Immature natural killer cell (primary cell): ENCODE data around the gene JAG1. TPM values are rescaled to one million over a fixed set of nuclear protein-coding genes. Genes with fewer than 3 reads are reported as not detected.
A peak's percentile ranks its signal among the peaks of the same experiment; 100 is the strongest.

ENCODE experiments used
- DNase-seq, 3 donors: peaks; one replicate each; pipeline ENCODE4 v3.0.0; 2022; ENCODE audit warnings: mixed read lengths in 1 of 3
- H3K27ac Mint-ChIP-seq, 6 donors: one replicate each; pipeline ENCODE4 v1.8.0; 2020; ENCODE audit warnings: mixed read lengths in 6 of 6, mild to moderate bottlenecking in 5 of 6, inconsistent platforms in 4 of 6, moderate library complexity in 3 of 6
- H3K27me3 Mint-ChIP-seq, 3 donors: one replicate each; pipeline ENCODE4 v1.8.0; 2020 to 2021; ENCODE audit warnings: low read depth in 3 of 3, mild to moderate bottlenecking in 3 of 3, mixed read lengths in 3 of 3, moderate library complexity in 3 of 3, inconsistent platforms in 1 of 3
- H3K36me3 Mint-ChIP-seq, 3 donors: one replicate each; pipeline ENCODE4 v1.8.0; 2020; ENCODE audit warnings: mixed read lengths in 3 of 3, inconsistent platforms in 2 of 3, mild to moderate bottlenecking in 2 of 3
- H3K4me1 Mint-ChIP-seq, 2 donors: one replicate each; pipeline ENCODE4 v1.8.0; 2020; ENCODE audit warnings: inconsistent platforms in 2 of 2, mild to moderate bottlenecking in 2 of 2, mixed read lengths in 2 of 2, moderate library complexity in 1 of 2
- H3K4me3 Mint-ChIP-seq, 5 donors: one replicate each; pipeline ENCODE4 v1.8.0; 2020; ENCODE audit warnings: mild to moderate bottlenecking in 5 of 5, mixed read lengths in 5 of 5, inconsistent platforms in 3 of 5, moderate library complexity in 3 of 5
- H3K9me3 Mint-ChIP-seq, 6 donors: one replicate each; pipeline ENCODE4 v1.8.0; 2020; ENCODE audit warnings: mild to moderate bottlenecking in 6 of 6, mixed read lengths in 6 of 6, inconsistent platforms in 4 of 6, moderate library complexity in 3 of 6
- polyA plus RNA-seq, 3 donors: library from polyadenylated mRNA; unstranded; fragments of 300-500 nt; fragmentation: Illumina TruSeq; gene quantifications; one replicate each; pipeline ENCODE4 v1.2.3, GENCODE V29; 2021

The JAG1 gene
- polyA plus RNA-seq, 3 donors from 2014 or later, result 0.45 to 1.3 TPM; not detected in 1

GRCh38 chr20:10609770-10610169 lies 64.0 kb downstream of the JAG1 start:
- DNase-seq, result no peak
- Mint-ChIP-seq H3K4me3 (peak overlapping the region in 1 of 5 donors; percentile 28), H3K36me3 (peaks cover 0 to 31% (median 19%) of the 10 kb centered on the region in 3 donors)

DNA sequence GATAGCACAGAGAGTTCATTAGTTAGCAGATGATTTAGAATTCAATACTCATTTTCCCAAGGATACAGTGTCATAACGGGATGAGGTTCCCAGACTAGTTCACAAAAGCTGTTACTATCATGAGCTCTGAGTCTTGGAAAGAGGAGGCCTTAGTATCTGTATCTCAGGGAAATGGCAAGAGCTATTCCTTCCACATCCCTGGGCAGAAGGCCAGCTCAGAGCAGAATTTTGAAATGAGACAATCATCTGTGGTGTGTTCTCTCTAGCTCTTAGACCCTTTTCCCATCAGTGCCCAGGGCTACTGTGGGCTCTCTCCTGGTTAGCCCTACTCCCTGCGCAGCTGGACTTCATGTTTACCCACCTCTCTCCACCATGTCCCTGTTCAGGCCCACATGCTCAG lies 64.5 kb downstream of the JAG1 start:
- H3K27me3 Mint-ChIP-seq, result peaks cover 0 to 4% (median 2%) of the 10 kb centered on the region in 3 donors
- no peaks in the 10 kb centered on the region for H3K9me3 Mint-ChIP-seq
- no peak for DNase-seq
- H3K4me3 Mint-ChIP-seq, result peak overlapping the region in 1 of 5 donors; percentile 28
- peak overlapping the region in 2 of 6 donors; percentile 46 to 85 for H3K27ac Mint-ChIP-seq
- peaks cover 0 to 26% (median 22%) of the 10 kb centered on the region in 3 donors for H3K36me3 Mint-ChIP-seq
- H3K4me1 Mint-ChIP-seq, result peaks cover 26 to 34% of the 10 kb centered on the region in 2 donors

More at GRCh38 chr20:10609770-10610169, 64.0 kb downstream of the JAG1 start:
- H3K27ac Mint-ChIP-seq, result peak overlapping the region in 2 of 6 donors; percentile 46 to 85
- peaks cover 26 to 34% of the 10 kb centered on the region in 2 donors for H3K4me1 Mint-ChIP-seq
- H3K27me3 Mint-ChIP-seq, result peaks cover 0 to 4% (median 2%) of the 10 kb centered on the region in 3 donors
- H3K9me3 Mint-ChIP-seq, result no peaks in the 10 kb centered on the region

GRCh38 chr20:10605547-10606195 lies 68.1 kb downstream of the JAG1 start:
- no peak for DNase-seq
- Mint-ChIP-seq H3K4me3 (no peak overlapping the region), H3K4me1 (peaks cover 26 to 34% of the 10 kb centered on the region in 2 donors), H3K36me3 (peaks cover 4 to 25% (median 10%) of the 10 kb centered on the region in 3 donors), H3K9me3 (no peaks in the 10 kb centered on the region), H3K27ac (peak overlapping the region in 3 of 6 donors; percentile 13 to 41 (median 24)), H3K27me3 (peaks cover 0 to 2% (median 0%) of the 10 kb centered on the region in 3 donors)

- peaks cover 4 to 32% (median 16%) of the 10 kb centered on the region in 3 donors for H3K36me3 Mint-ChIP-seq
- DNase-seq, result no peak
- no peaks in the 10 kb centered on the region for H3K9me3 Mint-ChIP-seq
- H3K27me3 Mint-ChIP-seq, result peaks cover 0 to 2% (median 0%) of the 10 kb centered on the region in 3 donors
- peaks cover 26 to 34% of the 10 kb centered on the region in 2 donors for H3K4me1 Mint-ChIP-seq
- H3K4me3 Mint-ChIP-seq, result no peak overlapping the region
- no peak overlapping the region for H3K27ac Mint-ChIP-seq
Measured at GRCh38 chr20:10604865-10605440, 68.8 kb downstream of the JAG1 start.

DNA sequence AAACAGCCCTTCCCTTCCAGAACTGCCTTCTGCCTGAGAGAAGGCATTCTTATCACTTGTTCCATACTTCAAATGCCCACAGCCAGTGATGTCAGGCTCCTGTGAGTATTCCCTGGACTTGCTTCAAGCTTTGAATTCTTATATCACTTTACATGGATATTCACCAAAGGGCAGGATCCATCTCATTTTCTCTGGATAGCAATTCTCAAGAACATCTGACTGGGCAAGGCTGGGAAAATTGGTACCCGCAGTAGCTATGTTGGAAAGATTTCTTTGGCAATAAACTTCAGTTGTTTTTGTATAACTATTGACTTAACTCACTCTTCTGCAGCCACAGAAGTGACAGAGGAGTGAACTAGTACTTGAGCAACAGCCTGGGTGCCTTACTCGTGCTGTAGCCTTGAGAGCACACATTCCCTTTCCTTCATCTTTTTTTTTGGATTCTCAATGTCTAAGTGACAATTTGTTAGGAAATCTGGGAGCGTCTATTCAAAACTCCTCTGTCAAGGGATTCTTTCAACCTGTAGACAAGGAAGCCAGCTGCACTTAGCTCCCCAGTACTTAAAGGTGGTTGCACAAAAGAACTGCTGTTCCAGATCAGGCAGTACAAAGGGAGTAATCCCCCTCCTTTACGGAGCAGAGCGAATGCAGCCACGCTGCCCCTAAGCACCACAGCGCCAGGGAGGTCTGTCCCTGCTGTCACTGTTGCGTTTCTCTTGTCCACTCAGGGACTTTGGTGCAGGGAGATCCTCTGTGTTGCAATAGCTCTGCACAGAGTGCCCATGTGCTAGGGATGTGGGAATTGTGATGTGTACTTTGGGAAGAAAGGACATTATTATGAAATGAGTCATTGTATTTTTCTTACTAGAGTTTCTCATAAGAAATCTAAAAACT lies 69.6 kb downstream of the JAG1 start:
- Mint-ChIP-seq H3K9me3 (no peaks in the 10 kb centered on the region), H3K4me1 (peaks cover 23 to 29% of the 10 kb centered on the region in 2 donors), H3K36me3 (peaks cover 4 to 33% (median 16%) of the 10 kb centered on the region in 3 donors), H3K27ac (no peak overlapping the region), H3K4me3 (no peak overlapping the region), H3K27me3 (peaks cover 0 to 2% (median 0%) of the 10 kb centered on the region in 3 donors)
- DNase-seq, result no peak

DNA sequence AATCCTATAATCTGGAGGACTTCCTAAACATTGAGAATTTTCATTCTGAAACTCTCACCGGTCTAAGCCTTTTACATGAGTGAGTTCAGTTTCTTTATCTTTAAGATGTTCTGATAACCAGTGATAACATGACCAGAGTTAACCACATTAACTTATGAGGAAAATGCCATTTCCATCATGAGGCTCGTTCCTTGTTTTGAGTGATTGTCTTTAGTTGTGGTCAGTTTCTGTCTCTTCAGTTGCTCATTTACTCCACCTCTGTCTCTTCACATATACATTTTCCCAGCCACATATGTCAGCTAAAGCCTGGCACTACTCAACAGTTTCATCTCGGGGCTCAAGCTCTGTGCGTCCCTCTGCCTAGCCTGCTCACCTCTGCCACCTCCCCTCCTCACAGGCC lies 70.4 kb downstream of the JAG1 start:
- no peak for DNase-seq
- Mint-ChIP-seq H3K27me3 (peaks cover 0 to 4% (median 0%) of the 10 kb centered on the region in 3 donors), H3K4me3 (no peak overlapping the region), H3K9me3 (no peaks in the 10 kb centered on the region), H3K36me3 (peaks cover 4 to 39% (median 16%) of the 10 kb centered on the region in 3 donors), H3K4me1 (peaks cover 16 to 21% of the 10 kb centered on the region in 2 donors), H3K27ac (peak overlapping the region in 2 of 6 donors; percentile 3 to 19)

- H3K36me3 Mint-ChIP-seq, result peaks cover 4 to 36% (median 10%) of the 10 kb centered on the region in 3 donors
- H3K9me3 Mint-ChIP-seq, result no peaks in the 10 kb centered on the region
- H3K27me3 Mint-ChIP-seq, result peaks cover 0 to 2% (median 0%) of the 10 kb centered on the region in 3 donors
Measured at GRCh38 chr20:10602221-10602871, 71.5 kb downstream of the JAG1 start.

DNA sequence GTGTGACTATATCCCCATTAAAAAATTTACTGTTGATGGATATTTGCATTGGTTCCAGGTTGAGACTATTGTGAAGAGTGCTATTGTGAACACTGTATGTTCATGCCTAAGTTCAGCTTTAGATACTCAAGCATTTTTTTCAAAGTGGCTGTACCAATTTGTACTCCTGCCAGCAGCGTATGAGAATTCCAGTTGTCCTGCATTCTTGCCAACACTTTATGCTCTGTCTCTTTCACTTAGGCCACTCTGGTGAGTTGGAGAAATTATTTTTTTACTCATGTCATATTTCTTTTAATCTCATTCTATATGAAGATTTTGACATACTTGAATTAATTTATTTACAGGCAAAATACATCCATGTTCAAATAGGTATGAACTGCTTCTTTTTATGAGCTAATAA lies 76.2 kb downstream of the JAG1 start:
- no peak for DNase-seq
- no peaks in the 10 kb centered on the region for H3K9me3 Mint-ChIP-seq
- no peak overlapping the region for H3K27ac Mint-ChIP-seq
- no peaks in the 10 kb centered on the region for H3K4me1 Mint-ChIP-seq
- H3K27me3 Mint-ChIP-seq, result peaks cover 0 to 2% (median 0%) of the 10 kb centered on the region in 3 donors
- peaks cover 4 to 30% (median 6%) of the 10 kb centered on the region in 3 donors for H3K36me3 Mint-ChIP-seq
- no peak overlapping the region for H3K4me3 Mint-ChIP-seq

More at GRCh38 chr20:10602221-10602871, 71.5 kb downstream of the JAG1 start:
- Mint-ChIP-seq H3K27ac (no peak overlapping the region), H3K4me3 (no peak overlapping the region), H3K4me1 (peaks cover 8 to 13% of the 10 kb centered on the region in 2 donors)
- no peak for DNase-seq

GRCh38 chr20:10596710-10597121 lies 77.1 kb downstream of the JAG1 start:
- no peak for DNase-seq
- peaks cover 0 to 26% (median 6%) of the 10 kb centered on the region in 3 donors for H3K36me3 Mint-ChIP-seq
- H3K27ac Mint-ChIP-seq, result no peak overlapping the region
- peaks cover 0 to 2% (median 2%) of the 10 kb centered on the region in 3 donors for H3K27me3 Mint-ChIP-seq
- no peak overlapping the region for H3K4me3 Mint-ChIP-seq
- no peaks in the 10 kb centered on the region for H3K4me1 Mint-ChIP-seq
- H3K9me3 Mint-ChIP-seq, result no peaks in the 10 kb centered on the region

DNA sequence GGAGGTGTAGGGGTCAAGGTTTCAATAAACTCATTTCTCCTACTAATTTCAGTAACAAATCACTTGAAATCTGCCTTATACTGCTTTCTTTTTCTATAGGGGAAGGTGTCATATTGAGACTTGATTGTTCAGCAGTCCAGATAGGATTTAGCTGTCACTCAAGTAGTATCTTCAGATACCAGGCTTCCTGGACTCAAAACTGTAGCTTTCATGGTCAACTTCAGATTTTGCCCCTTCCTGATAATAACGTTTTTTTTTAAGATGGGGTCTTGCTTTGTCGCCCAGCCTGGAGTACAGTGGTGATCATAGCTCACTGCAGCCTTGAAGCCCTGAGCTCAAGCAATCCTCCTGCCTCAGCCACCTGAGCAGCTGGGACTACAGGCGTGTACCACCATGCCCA lies 77.8 kb downstream of the JAG1 start:
- Mint-ChIP-seq H3K27ac (no peak overlapping the region), H3K9me3 (no peaks in the 10 kb centered on the region), H3K4me3 (no peak overlapping the region), H3K36me3 (peaks cover 0 to 21% (median 6%) of the 10 kb centered on the region in 3 donors), H3K4me1 (no peaks in the 10 kb centered on the region), H3K27me3 (peaks cover 0 to 2% (median 2%) of the 10 kb centered on the region in 3 donors)
- DNase-seq, result no peak

- peaks cover 0 to 2% (median 2%) of the 10 kb centered on the region in 3 donors for H3K27me3 Mint-ChIP-seq
- no peak overlapping the region for H3K27ac Mint-ChIP-seq
- H3K4me1 Mint-ChIP-seq, result no peaks in the 10 kb centered on the region
- no peak overlapping the region for H3K4me3 Mint-ChIP-seq
- peaks cover 0 to 18% (median 2%) of the 10 kb centered on the region in 3 donors for H3K36me3 Mint-ChIP-seq
- no peaks in the 10 kb centered on the region for H3K9me3 Mint-ChIP-seq
- DNase-seq, result no peak
Measured at GRCh38 chr20:10595266-10595665, 78.5 kb downstream of the JAG1 start.

- H3K9me3 Mint-ChIP-seq, result no peaks in the 10 kb centered on the region
- H3K4me1 Mint-ChIP-seq, result no peaks in the 10 kb centered on the region
- no peak for DNase-seq
- H3K27me3 Mint-ChIP-seq, result peaks cover 0 to 2% (median 2%) of the 10 kb centered on the region in 3 donors
- peaks cover 0 to 15% (median 0%) of the 10 kb centered on the region in 3 donors for H3K36me3 Mint-ChIP-seq
- no peak overlapping the region for H3K27ac Mint-ChIP-seq
- no peak overlapping the region for H3K4me3 Mint-ChIP-seq
Measured at GRCh38 chr20:10594296-10594868, 79.4 kb downstream of the JAG1 start.
